Calu3 (cell line): ENCODE measurements around the gene RTP2. TPM values are rescaled to one million over a fixed set of nuclear protein-coding genes. Genes with fewer than 3 reads are reported as not detected.

ENCODE experiments used
- Bru-seq: library from RNA; stranded (reverse); fragments of 400-500 nt; gene quantifications from one replicate; lab custom pipeline; 2021; lab: Mats Ljungman, UMichigan
- BruChase-seq, 2 experiments: library from RNA; stranded (reverse); fragments of 400-500 nt; gene quantifications; one replicate each; lab custom pipeline; 2021; lab: Mats Ljungman, UMichigan
- BruUV-seq: library from RNA; stranded (reverse); fragments of 400-500 nt; replicated peaks from 2 replicates; lab custom pipeline; 2021; lab: Mats Ljungman, UMichigan
- CTCF ChIA-PET: fragments of 300-600 bp; sonication (Branson Sonifier 250); formaldehyde crosslinking; loops from one replicate; lab custom pipeline; 2022; ENCODE audit warnings: antibody characterized with exemption; lab: Charles Lee
- DNase-seq: peaks from one replicate; pipeline ENCODE4 v3.0.0; 2022
- H3K27ac Mint-ChIP-seq: one replicate; pipeline ENCODE4 v1.8.0; 2022; ENCODE audit warnings: mixed read lengths; ENCODE audit not compliant: unreplicated experiment
- H3K27me3 Mint-ChIP-seq: one replicate; pipeline ENCODE4 v1.8.0; 2022; ENCODE audit warnings: mixed read lengths; ENCODE audit not compliant: unreplicated experiment
- H3K36me3 Mint-ChIP-seq: one replicate; pipeline ENCODE4 v1.8.0; 2022; ENCODE audit warnings: mild to moderate bottlenecking, moderate library complexity, mixed read lengths; ENCODE audit not compliant: insufficient read depth, unreplicated experiment
- H3K4me1 Mint-ChIP-seq: one replicate; pipeline ENCODE4 v1.8.0; 2022; ENCODE audit warnings: mild to moderate bottlenecking, low read depth, mixed read lengths; ENCODE audit not compliant: unreplicated experiment
- H3K4me3 Mint-ChIP-seq: one replicate; pipeline ENCODE4 v1.8.0; 2022; ENCODE audit warnings: mild to moderate bottlenecking, low read depth, moderate library complexity, mixed read lengths; ENCODE audit not compliant: unreplicated experiment
- H3K9me3 Mint-ChIP-seq: one replicate; pipeline ENCODE4 v1.8.0; 2022; ENCODE audit warnings: low read depth, mixed read lengths; ENCODE audit not compliant: unreplicated experiment
- intact Hi-C: fragments of 100-400 bp; cut with micrococcal nuclease; formaldehyde crosslinking; loops from one replicate; pipeline ENCODE4 v1.10.0; 2022; ENCODE audit not compliant: unreplicated experiment
- long read RNA-seq: library from polyadenylated mRNA; stranded (forward); transcript quantifications from one replicate; pipeline ENCODE4 v2.0.0, GENCODE V29; 2022
- total RNA-seq: library from RNA; stranded (reverse); gene quantifications from 2 replicates; pipeline ENCODE4 v1.2.3, GENCODE V29; 2022
- TF ChIP-seq, protein P1 (sequence below): fragments of 200-600 bp; IDR thresholded peaks from one replicate; pipeline ENCODE4 v1.8.0; 2022; ENCODE audit warnings: antibody characterized with exemption; ENCODE audit not compliant: unreplicated experiment

The RTP2 gene
- total RNA-seq (not detected in 2 replicates), Bru-seq, nascent RNA (not detected), BruChase-seq, experiment 1, labeled RNA remaining after a 6-hour chase (not detected), BruChase-seq, experiment 2, labeled RNA remaining after a 2-hour chase (not detected)
- long read RNA-seq: 0 reads

- Mint-ChIP-seq H3K9me3 (no peaks in the 10 kb centered on the region), H3K4me1 (no peaks in the 10 kb centered on the region), H3K36me3 (no peaks in the 10 kb centered on the region), H3K27ac (no peak within 1 kb of the TSS), H3K27me3 (peaks cover 45% of the 10 kb centered on the region), H3K4me3 (no peak within 1 kb of the TSS)
- TF ChIP-seq, protein P1, sequence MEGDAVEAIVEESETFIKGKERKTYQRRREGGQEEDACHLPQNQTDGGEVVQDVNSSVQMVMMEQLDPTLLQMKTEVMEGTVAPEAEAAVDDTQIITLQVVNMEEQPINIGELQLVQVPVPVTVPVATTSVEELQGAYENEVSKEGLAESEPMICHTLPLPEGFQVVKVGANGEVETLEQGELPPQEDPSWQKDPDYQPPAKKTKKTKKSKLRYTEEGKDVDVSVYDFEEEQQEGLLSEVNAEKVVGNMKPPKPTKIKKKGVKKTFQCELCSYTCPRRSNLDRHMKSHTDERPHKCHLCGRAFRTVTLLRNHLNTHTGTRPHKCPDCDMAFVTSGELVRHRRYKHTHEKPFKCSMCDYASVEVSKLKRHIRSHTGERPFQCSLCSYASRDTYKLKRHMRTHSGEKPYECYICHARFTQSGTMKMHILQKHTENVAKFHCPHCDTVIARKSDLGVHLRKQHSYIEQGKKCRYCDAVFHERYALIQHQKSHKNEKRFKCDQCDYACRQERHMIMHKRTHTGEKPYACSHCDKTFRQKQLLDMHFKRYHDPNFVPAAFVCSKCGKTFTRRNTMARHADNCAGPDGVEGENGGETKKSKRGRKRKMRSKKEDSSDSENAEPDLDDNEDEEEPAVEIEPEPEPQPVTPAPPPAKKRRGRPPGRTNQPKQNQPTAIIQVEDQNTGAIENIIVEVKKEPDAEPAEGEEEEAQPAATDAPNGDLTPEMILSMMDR: no peak
- intact Hi-C loops: no loop called here
- CTCF ChIA-PET: interaction anchor here (0.7 to 1.3 kb wide), 4 partner anchors 14 to 403 kb away, joined by 3 to 7 read pairs (median 4); no protein-coding TSS in a partner anchor
- DNase-seq: no peak
- BruUV-seq: no TSS peak
Observed at GRCh38 chr3:187702507-187703033, at the start of gene RTP2. Gene RTP2, minus strand, starts transcription at chr3:187702557. Its CDS starts 429 bp downstream, at chr3:187702128.

- Mint-ChIP-seq H3K27ac (peak overlapping the region; percentile 69), H3K27me3 (no peaks in the 10 kb centered on the region), H3K4me1 (peaks cover 50% of the 10 kb centered on the region), H3K4me3 (peak overlapping the region; percentile 71), H3K9me3 (no peaks in the 10 kb centered on the region), H3K36me3 (peaks cover 26% of the 10 kb centered on the region)
- CTCF ChIA-PET: interaction anchor here (0.5 to 3.3 kb wide), 21 partner anchors 10 to 1204 kb away, joined by 3 to 18 read pairs (median 4); no protein-coding TSS in a partner anchor
- intact Hi-C loops: no loop called here
- DNase-seq: no peak
- BruUV-seq: no TSS peak
- TF ChIP-seq, protein P1: no peak
Observed at GRCh38 chr3:187750513-187751123, 48.3 kb upstream of the RTP2 start.

GRCh38 chr3:187750006-187750512, 47.7 kb upstream of the RTP2 start:
- H3K4me3 Mint-ChIP-seq: peak overlapping the region; percentile 71
- intact Hi-C loops: no loop called here
- H3K9me3 Mint-ChIP-seq: no peaks in the 10 kb centered on the region
- BruUV-seq: no TSS peak
- CTCF ChIA-PET: interaction anchor here (0.5 to 3.3 kb wide), 24 partner anchors 10 to 1205 kb away, joined by 3 to 18 read pairs (median 4); no protein-coding TSS in a partner anchor
- H3K27ac Mint-ChIP-seq: peak overlapping the region; percentile 69
- H3K27me3 Mint-ChIP-seq: no peaks in the 10 kb centered on the region
- TF ChIP-seq, protein P1: no peak
- peaks cover 52% of the 10 kb centered on the region for H3K4me1 Mint-ChIP-seq
- DNase-seq: peak; percentile 93
- H3K36me3 Mint-ChIP-seq: peaks cover 32% of the 10 kb centered on the region

DNA sequence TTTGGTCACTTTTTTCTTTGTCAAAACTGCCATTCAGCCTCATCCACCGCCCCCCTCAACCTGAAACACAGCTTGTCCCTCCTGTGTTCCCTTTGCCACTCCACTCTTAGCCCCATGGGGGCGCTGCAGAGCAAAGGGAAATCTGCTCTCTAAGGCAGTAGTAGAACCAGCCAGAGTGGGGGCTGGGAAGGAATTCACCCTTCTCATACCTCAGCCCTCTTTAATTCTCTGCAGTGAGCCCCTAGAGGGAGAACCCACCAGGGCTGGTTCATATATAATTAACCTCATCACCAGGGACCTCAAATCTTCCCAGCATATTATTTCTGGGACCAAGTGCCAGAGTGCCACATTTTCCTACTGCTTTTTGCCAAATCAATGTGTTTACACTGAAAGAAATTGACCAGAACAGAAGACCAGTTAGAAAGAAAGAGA, 45.7 kb upstream of the RTP2 start:
- peak; percentile 98 for DNase-seq
- TF ChIP-seq, protein P1: peak; percentile 99
- no peaks in the 10 kb centered on the region for H3K27me3 Mint-ChIP-seq
- H3K36me3 Mint-ChIP-seq: peaks cover 52% of the 10 kb centered on the region
- H3K9me3 Mint-ChIP-seq: no peaks in the 10 kb centered on the region
- no peak overlapping the region for H3K27ac Mint-ChIP-seq
- CTCF ChIA-PET: interaction anchor here (0.6 to 3.3 kb wide), 18 partner anchors 8 to 1206 kb away, joined by 3 to 18 read pairs (median 3); no protein-coding TSS in a partner anchor
- BruUV-seq: no TSS peak
- peaks cover 52% of the 10 kb centered on the region for H3K4me1 Mint-ChIP-seq
- no peak overlapping the region for H3K4me3 Mint-ChIP-seq
- intact Hi-C loops: loop anchor here (1.0 to 10.0 kb wide), 7 partner anchors 164 to 817 kb away; no protein-coding TSS in a partner anchor
